HG03571 (cell line): ENCODE results near the gene NLRC5.
"Not testable (repeated sequence)": the region's sequence is repeated elsewhere in the genome, so short reads cannot be mapped to it uniquely, and the experiment has no call there.

Source experiments
- ATAC-seq: cut with Tn5 transposase; IDR thresholded peaks from one replicate; pipeline ENCODE4 v1.9.1; 2021; ENCODE audit not compliant: unreplicated experiment

NLRC5 gene

GRCh38 chr16:57000271-57001025 lies 11.1 kb downstream of the NLRC5 start:
- ATAC-seq: peak; percentile 54

GRCh38 chr16:57001026-57001679 lies 11.8 kb downstream of the NLRC5 start:
- no peak for ATAC-seq

GRCh38 chr16:57003439-57004386 lies 14.4 kb downstream of the NLRC5 start:
- ATAC-seq: no peak

GRCh38 chr16:57004387-57005250 lies 15.3 kb downstream of the NLRC5 start:
- no peak for ATAC-seq

GRCh38 chr16:57005597-57005996 lies 16.2 kb downstream of the NLRC5 start:
- ATAC-seq: not testable (repeated sequence)

GRCh38 chr16:57007050-57007449 lies 17.7 kb downstream of the NLRC5 start:
- ATAC-seq: no peak

GRCh38 chr16:57007530-57007929 lies 18.2 kb downstream of the NLRC5 start:
- ATAC-seq: no peak

GRCh38 chr16:57008440-57008839 lies 19.1 kb downstream of the NLRC5 start:
- no peak for ATAC-seq

GRCh38 chr16:57009643-57010170 lies 20.4 kb downstream of the NLRC5 start:
- no peak for ATAC-seq

GRCh38 chr16:57012353-57012752 lies 23.0 kb downstream of the NLRC5 start:
- no peak for ATAC-seq

- ATAC-seq: no peak
Measured at GRCh38 chr16:57013229-57013628, 23.9 kb downstream of the NLRC5 start.

- no peak for ATAC-seq
Measured at GRCh38 chr16:57013902-57014301, 24.5 kb downstream of the NLRC5 start.

- ATAC-seq: no peak
Measured at GRCh38 chr16:57016301-57016700, 26.9 kb downstream of the NLRC5 start.

- ATAC-seq: no peak
Measured at GRCh38 chr16:57016831-57017230, 27.5 kb downstream of the NLRC5 start.

GRCh38 chr16:57017251-57017650 lies 27.9 kb downstream of the NLRC5 start:
- no peak for ATAC-seq

GRCh38 chr16:57019746-57020145 lies 30.4 kb downstream of the NLRC5 start:
- no peak for ATAC-seq

- ATAC-seq: no peak
Measured at GRCh38 chr16:57020651-57021050, 31.3 kb downstream of the NLRC5 start.

- ATAC-seq: no peak
Measured at GRCh38 chr16:57021757-57022156, 32.4 kb downstream of the NLRC5 start.

- ATAC-seq: no peak
Measured at GRCh38 chr16:57022445-57022844, 33.1 kb downstream of the NLRC5 start.

- no peak for ATAC-seq
Measured at GRCh38 chr16:57023541-57024249, 34.3 kb downstream of the NLRC5 start.
